GM10266 (cell line): ENCODE measurements around the gene ZNF462.
"Not testable (repeated sequence)": the region's sequence is repeated elsewhere in the genome, so short reads cannot be mapped to it uniquely, and the experiment has no call there.

Experiments used
- DNase-seq: peaks from one replicate; pipeline ENCODE4 v3.0.0; 2012; ENCODE audit errors: extremely low spot score
- CTCF ChIP-seq: IDR thresholded peaks from 2 replicates; pipeline ENCODE4 v1.5.1; 2012; ENCODE audit warnings: mild to moderate bottlenecking, low read depth; ENCODE audit not compliant: control insufficient read depth, insufficient read depth; ENCODE audit errors: missing control alignments

Gene ZNF462

GRCh38 chr9:106981396-106982287, 118.7 kb downstream of the ZNF462 start:
- DNase-seq: no peak
- TF ChIP-seq CTCF: no peak

GRCh38 chr9:106982636-106983035, 119.7 kb downstream of the ZNF462 start:
- TF ChIP-seq CTCF: no peak
- DNase-seq: no peak

- no peak for TF ChIP-seq CTCF
- no peak for DNase-seq
These were observed 120.4 kb downstream of the ZNF462 start for GRCh38 chr9:106983346-106983745.

GRCh38 chr9:106989904-106990303, 126.9 kb downstream of the ZNF462 start:
- DNase-seq: not testable (repeated sequence)

- no peak for TF ChIP-seq CTCF
- no peak for DNase-seq
These were observed 129.2 kb downstream of the ZNF462 start for GRCh38 chr9:106992186-106992585.

- no peak for DNase-seq
- no peak for TF ChIP-seq CTCF
These were observed 130.6 kb downstream of the ZNF462 start for GRCh38 chr9:106993603-106994002.

GRCh38 chr9:106994463-106994862, 131.5 kb downstream of the ZNF462 start:
- no peak for DNase-seq
- TF ChIP-seq CTCF: no peak
